Mesodermal cell (in vitro differentiated cells): Measurements from ENCODE around the gene MUC3A.
"Not testable (repeated sequence)": the region's sequence is repeated elsewhere in the genome, so short reads cannot be mapped to it uniquely, and the experiment has no call there.

Experiments used
- H3K27ac ChIP-seq: 2 replicates; pipeline ENCODE4 v1.7.0; 2013; ENCODE audit warnings: mild to moderate bottlenecking, low read depth, low read length, moderate library complexity; ENCODE audit not compliant: severe bottlenecking
- H3K36me3 ChIP-seq: 2 replicates; pipeline ENCODE4 v1.7.1; 2013; ENCODE audit warnings: mild to moderate bottlenecking, low read length, moderate library complexity; ENCODE audit not compliant: control insufficient read depth, insufficient read depth
- H3K4me1 ChIP-seq: one replicate; pipeline ENCODE4 v1.7.1; 2013; ENCODE audit warnings: mild to moderate bottlenecking, low read length; ENCODE audit not compliant: insufficient read depth, control insufficient read depth, poor library complexity, severe bottlenecking
- H3K4me3 ChIP-seq: 2 replicates; pipeline ENCODE4 v1.7.0; 2013; ENCODE audit warnings: low read length, control low read depth, mild to moderate bottlenecking; ENCODE audit not compliant: insufficient read depth, poor library complexity, severe bottlenecking; ENCODE audit errors: extremely low read depth
- H3K9me3 ChIP-seq: 2 replicates; pipeline ENCODE4 v1.7.1; 2013; ENCODE audit warnings: mild to moderate bottlenecking, low read length, moderate library complexity; ENCODE audit not compliant: control insufficient read depth
- WGBS, 2 experiments: methylation state at CpG; one replicate each; pipeline ENCODE4 v1.1.5; 2013; ENCODE audit warnings: missing lambda C conversion rate in 2 of 2; ENCODE audit not compliant: insufficient coverage in 2 of 2; 5-methylcytosine and 5-hydroxymethylcytosine counted together

MUC3A gene

DNA sequence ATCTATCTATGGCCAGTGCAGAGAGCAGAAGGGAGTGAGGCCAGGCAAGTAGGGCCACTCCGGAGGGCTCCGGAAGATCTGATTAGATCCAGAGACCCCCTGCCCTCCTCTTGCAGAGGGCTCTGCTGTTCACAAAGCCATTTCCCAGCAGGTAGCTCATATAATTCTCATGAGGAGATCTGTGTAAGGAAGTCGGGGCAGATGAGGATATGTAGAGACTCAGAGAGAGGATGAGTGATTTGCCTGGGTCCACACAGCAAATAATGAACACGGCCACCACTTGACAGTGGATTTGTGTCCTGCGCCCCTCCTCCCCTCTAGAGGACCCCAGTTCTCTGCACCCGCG, 22.6 kb downstream of the MUC3A start:
- Histone ChIP-seq H3K4me3 (no peak overlapping the region), H3K27ac (no peak overlapping the region), H3K36me3 (no peaks in the 10 kb centered on the region), H3K4me1 (no peaks in the 10 kb centered on the region), H3K9me3 (no peaks in the 10 kb centered on the region)
- 57 to 66% methylated on average over 5 to 7 of the region's 7 CpGs for WGBS, 2 experiments

DNA sequence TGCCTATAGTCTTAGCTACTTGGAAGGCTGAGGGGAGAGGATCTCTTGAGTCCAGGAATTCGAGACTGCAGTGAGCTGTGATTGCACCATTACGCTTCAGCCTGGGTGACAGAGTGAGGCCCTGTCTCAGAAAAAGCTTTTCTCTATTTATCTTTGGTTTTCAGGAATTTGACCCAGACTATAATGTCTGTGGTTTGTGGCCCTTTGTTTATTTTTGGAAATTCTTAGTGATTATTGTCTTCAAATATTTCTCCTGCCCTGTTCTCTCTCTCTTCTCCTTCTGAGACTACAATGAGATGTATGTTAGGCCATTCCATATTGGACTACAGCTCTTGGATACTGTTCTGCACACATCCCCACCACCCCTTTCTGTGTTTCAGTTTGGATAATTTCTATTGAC, 24.7 kb downstream of the MUC3A start:
- 79 to 94% methylated on average over 2 of the region's 2 CpGs for WGBS, 2 experiments
- Histone ChIP-seq H3K4me1 (no peaks in the 10 kb centered on the region), H3K27ac (no peak overlapping the region), H3K9me3 (no peaks in the 10 kb centered on the region), H3K36me3 (no peaks in the 10 kb centered on the region), H3K4me3 (no peak overlapping the region)

DNA sequence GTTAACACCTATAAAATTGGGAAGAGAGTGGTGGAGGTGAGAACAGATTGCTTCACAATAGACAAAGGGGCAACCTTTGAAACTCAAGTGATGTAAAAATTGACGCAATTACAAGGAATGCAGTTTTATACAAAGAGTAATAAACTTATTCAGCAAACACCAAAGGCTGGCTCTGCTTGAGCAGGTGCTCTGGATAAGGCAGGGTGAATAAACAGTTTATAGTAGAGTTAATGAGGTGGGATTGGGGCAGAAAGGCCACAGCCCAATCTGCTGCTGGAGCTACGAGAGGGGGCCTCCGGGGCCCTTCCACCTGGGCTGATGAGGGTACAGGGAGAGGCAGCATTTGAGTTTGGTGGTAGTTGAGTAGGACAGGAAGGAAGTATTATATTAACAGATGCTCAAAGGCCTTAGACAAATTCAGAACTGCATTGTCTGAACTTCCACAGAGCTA, 26.1 kb downstream of the MUC3A start:
- no peaks in the 10 kb centered on the region for H3K36me3 ChIP-seq
- H3K4me3 ChIP-seq, result no peak overlapping the region
- no peaks in the 10 kb centered on the region for H3K9me3 ChIP-seq
- H3K27ac ChIP-seq, result no peak overlapping the region
- H3K4me1 ChIP-seq, result no peaks in the 10 kb centered on the region
- WGBS, 2 experiments, result 88 to 90% methylated on average over 2 of the region's 3 CpGs

DNA sequence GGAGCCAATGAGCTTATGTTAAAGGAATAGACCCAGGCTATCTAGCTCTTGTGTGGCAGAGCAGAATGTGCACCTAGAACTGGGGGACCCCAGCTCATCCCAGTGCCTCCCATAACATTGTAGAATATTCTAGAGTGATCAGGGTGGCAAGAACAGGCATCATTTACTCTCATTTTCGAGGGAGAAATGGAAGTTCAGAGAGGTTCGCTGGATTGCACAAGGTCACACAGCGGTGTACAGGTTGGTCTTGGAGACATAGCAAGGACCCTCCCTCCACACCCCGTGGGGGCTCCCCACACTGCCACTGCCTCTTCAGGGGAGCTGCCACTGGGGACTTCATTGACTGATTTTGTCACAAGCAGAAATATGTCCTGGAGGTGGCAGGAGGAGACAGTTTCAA, 29.0 kb downstream of the MUC3A start:
- Histone ChIP-seq H3K4me1 (peaks cover 2% of the 10 kb centered on the region), H3K4me3 (no peak overlapping the region), H3K9me3 (no peaks in the 10 kb centered on the region), H3K27ac (no peak overlapping the region), H3K36me3 (no peaks in the 10 kb centered on the region)
- WGBS, 2 experiments, result 86% methylated on average over 4 of the region's 4 CpGs; no CpG with 5 or more reads in 1 of the 2 experiments

DNA sequence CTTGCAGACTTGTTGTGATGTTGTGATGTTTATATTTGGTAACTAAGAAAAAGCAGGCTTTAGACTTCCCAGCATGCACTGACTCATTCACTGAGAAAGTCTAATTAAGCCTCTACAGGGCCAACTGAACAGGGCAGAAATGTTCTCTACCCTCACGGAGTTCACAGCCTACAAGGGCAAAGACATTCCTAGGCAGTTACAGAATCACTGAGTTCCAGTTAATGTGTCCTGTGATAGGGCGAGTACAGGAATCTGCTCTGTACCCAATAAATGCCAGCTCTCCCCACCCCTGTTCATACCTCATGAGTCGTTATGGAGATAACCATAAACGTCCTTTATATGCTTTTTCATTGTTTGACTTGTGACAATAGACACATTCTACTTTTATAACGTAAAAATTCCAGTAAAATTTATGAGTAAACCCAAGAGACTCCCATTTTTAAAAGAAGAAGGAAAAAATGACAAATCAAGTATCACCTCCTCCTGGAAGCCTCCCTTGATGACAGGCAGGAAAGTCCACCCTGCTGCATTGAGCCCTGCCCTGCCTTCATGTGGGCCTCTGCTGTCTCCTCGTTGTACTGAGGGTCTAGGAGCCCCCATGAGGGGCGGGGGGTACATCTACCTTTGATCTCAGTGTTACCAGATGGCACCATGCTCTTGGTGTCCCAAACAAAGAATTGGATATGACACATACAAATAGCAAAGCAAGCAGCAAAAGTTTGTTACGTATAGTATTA, 34.3 kb downstream of the MUC3A start:
- 76 to 88% methylated on average over 2 to 5 of the region's 8 CpGs for WGBS, 2 experiments
- peak overlapping the region; percentile 50 for H3K27ac ChIP-seq

DNA sequence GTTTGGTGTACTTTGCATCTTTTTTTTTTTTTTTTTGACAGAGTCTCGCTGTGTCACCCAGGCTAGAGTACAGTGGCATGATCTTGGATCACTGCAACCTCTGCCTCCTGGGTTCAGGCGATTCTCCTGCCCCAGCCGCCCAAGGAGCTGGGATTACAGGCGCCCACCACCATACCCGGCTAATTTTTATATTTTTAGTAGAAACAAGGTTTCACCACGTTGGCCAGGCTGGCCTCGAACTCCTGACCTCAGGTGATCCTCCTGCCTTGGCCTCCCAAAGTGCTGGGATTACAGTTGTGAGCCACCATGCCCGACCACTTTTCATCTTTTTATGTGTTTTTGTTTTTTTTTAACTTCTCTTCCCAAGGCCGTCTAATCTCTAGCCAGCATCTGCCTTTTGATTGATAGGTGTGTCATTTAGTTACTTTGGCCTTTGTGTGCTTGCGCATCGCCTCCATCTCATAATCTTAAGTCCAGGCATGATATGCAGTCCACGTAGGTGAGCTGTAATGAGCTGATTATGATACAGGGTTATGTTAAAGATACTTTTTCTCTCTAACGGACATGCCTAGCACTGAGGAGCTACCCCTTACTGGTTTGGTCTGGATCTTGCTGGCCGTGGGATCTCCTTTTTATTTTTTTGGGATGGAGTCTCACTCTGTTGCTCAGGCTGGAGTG, 35.0 kb downstream of the MUC3A start:
- H3K27ac ChIP-seq, H3K9me3 ChIP-seq, H3K36me3 ChIP-seq, H3K4me3 ChIP-seq, H3K4me1 ChIP-seq: not testable (repeated sequence)
- WGBS, 2 experiments, result 89 to 90% methylated on average over 7 to 9 of the region's 14 CpGs

More for the DNA sequence above, 34.3 kb downstream of the MUC3A start:
- H3K9me3 ChIP-seq, result no peaks in the 10 kb centered on the region
- no peak overlapping the region for H3K4me3 ChIP-seq
- no peaks in the 10 kb centered on the region for H3K36me3 ChIP-seq
- H3K4me1 ChIP-seq, result peaks cover 4% of the 10 kb centered on the region

DNA sequence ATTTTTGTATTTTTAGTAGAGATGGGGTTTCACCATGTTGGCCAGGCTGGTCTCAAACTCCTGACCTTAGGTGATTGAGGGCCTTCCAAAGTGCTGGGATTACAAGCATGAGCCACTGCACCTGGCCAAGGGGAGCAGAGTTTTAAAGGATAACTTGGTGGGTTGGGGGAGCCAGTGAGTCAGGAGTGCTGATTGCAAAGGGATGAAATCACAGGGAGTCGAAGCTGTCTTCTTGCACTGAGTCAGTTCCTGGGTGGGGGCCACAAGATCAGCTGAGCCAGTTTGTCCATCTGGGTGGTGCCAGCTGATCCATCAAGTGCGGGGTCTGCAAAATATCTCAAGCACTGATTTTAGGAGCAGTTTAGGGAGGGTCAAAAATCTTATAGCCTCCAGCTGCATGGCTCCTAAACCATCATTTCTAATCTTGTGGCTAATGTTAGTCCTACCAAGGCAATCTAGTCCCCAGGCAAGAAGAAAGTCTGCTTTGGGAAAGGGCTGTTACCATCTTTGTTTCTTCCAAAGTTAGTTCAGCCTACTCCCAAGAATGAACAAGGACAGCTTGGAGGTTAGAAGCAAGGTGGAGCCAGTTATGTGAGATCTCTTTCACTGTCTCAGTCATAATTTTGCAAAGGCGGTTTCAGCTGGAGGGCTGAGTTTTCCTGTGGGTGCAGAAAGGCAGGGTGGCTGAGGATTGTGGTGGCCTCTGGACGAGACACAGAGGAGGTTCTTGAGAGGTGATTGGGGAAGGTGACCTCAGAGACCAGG, 35.9 kb downstream of the MUC3A start:
- H3K4me3 ChIP-seq, H3K36me3 ChIP-seq, H3K9me3 ChIP-seq, H3K27ac ChIP-seq, H3K4me1 ChIP-seq: not testable (repeated sequence)
- WGBS, 2 experiments, result 66 to 94% methylated on average over 2 to 3 of the region's 4 CpGs

DNA sequence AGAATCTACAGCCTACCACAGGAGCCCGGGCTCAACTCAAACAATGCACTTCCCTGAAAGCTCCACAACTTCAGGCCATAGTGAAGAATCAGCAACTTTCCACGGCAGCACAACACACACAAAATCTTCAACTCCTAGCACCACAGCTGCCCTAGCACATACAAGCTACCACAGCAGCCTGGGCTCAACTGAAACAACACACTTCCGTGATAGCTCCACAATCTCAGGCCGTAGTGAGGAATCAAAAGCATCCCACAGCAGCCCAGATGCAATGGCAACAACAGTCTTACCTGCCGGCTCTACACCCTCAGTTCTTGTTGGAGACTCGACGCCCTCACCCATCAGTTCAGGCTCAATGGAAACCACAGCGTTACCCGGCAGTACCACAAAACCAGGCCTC, 42.3 kb downstream of the MUC3A start:
- H3K4me1 ChIP-seq, result no peaks in the 10 kb centered on the region
- 89% methylated on average over 8 of the region's 9 CpGs for WGBS, 2 experiments
- no peak overlapping the region for H3K27ac ChIP-seq
- no peaks in the 10 kb centered on the region for H3K36me3 ChIP-seq
- H3K9me3 ChIP-seq, result no peaks in the 10 kb centered on the region
- H3K4me3 ChIP-seq, result no peak overlapping the region

DNA sequence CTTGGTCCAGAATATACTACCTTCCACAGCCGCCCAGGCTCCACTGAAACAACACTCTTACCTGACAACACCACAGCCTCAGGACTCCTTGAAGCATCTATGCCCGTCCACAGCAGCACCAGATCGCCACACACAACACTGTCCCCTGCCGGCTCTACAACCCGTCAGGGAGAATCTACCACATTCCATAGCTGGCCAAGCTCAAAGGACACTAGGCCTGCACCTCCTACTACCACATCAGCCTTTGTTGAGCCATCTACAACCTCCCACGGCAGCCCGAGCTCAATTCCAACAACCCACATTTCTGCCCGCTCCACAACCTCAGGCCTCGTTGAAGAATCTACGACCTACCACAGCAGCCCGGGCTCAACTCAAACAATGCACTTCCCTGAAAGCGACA, 42.9 kb downstream of the MUC3A start:
- not testable (repeated sequence) for H3K36me3 ChIP-seq, H3K4me1 ChIP-seq, H3K27ac ChIP-seq, H3K4me3 ChIP-seq, H3K9me3 ChIP-seq
- 92 to 95% methylated on average over 5 to 7 of the region's 12 CpGs for WGBS, 2 experiments

DNA sequence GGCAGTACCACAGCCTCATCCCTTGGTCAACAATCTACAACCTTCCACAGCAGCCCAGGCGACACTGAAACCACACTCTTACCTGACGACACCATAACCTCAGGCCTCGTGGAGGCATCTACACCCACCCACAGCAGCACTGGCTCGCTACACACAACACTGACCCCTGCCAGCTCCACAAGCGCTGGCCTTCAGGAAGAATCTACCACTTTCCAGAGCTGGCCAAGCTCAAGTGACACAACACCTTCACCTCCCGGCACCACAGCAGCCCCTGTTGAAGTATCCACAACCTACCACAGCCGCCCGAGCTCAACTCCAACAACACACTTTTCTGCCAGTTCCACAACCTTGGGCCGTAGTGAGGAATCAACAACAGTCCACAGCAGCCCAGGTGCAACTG, 45.3 kb downstream of the MUC3A start:
- not testable (repeated sequence) for H3K4me1 ChIP-seq, H3K27ac ChIP-seq

DNA sequence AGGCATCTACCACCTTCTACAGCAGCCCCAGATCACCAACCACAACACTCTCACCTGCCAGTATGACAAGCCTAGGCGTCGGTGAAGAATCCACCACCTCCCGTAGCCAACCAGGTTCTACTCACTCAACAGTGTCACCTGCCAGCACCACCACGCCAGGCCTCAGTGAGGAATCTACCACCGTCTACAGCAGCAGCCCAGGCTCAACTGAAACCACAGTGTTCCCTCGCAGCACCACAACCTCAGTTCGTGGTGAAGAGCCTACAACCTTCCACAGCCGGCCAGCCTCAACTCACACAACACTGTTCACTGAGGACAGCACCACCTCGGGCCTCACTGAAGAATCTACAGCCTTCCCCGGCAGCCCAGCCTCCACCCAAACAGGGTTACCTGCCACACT, 49.2 kb downstream of the MUC3A start:
- H3K4me3 ChIP-seq, H3K36me3 ChIP-seq, H3K4me1 ChIP-seq, H3K27ac ChIP-seq, H3K9me3 ChIP-seq: not testable (repeated sequence)
- no CpG with 5 or more reads among the region's 10 CpGs for WGBS, 2 experiments

More for the DNA sequence above, 45.3 kb downstream of the MUC3A start:
- no CpG with 5 or more reads among the region's 9 CpGs for WGBS, 2 experiments
- H3K9me3 ChIP-seq, H3K4me3 ChIP-seq, H3K36me3 ChIP-seq: not testable (repeated sequence)
